HG03342 (cell line): ENCODE measurements around the gene COG5.

Experiments
- ATAC-seq: cut with Tn5 transposase; IDR thresholded peaks from one replicate; pipeline ENCODE4 v1.9.1; 2021; ENCODE audit warnings: mild to moderate bottlenecking, moderate library complexity; ENCODE audit not compliant: unreplicated experiment

COG5 gene

GRCh38 chr7:107467972-107468371, 95.7 kb downstream of the COG5 start:
- ATAC-seq, result no peak

GRCh38 chr7:107464666-107465226, 99.0 kb downstream of the COG5 start:
- no peak for ATAC-seq

- no peak for ATAC-seq
Observed at GRCh38 chr7:107463139-107464078, 100.3 kb downstream of the COG5 start.

DNA sequence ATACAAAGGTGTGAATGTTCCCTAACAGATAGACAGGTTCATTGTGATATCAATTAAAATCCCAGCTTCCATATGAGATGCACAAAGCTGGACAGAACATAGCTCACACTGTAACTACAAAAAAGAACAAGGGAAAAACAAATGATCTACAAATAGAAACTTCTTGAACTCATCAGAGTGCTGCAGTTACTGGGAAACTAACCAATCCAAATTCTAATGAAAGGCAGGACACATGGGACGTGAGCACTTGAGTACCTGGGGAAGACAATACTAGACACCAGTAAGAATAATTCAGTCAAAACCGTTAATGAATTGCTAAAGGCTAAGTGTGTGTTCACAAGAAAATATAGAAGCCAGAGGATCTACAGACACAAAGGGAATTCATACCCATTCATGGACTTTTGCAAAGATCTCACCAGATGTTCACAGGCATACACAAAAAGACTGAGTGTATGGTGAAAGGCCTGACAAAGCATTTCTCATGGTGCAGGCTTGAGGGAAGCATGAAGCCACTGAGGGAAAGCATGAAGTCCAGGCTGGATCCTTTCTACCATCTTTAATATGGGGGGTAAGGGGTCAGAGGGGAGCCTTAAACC, 101.7 kb downstream of the COG5 start:
- ATAC-seq, result no peak

- ATAC-seq, result no peak
Observed at GRCh38 chr7:107453388-107453787, 110.3 kb downstream of the COG5 start.

DNA sequence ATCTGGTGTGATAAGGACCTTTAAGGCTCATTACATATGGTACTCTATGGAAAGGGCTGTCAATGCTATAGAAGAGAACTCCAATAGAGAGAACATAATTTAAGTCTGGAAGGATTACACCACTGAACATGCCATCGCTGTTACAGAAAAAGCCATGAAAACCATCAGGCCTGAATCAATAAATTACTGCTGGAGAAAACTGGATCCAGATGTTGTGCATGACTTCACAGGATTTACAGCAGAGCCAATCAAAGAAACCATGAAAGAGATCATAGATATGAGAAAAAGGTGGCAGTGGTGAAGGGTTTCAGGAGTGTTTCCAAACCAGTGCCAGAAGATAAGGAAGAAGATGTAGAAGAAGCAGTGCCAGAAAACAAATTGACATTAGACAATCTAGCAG, 112.8 kb downstream of the COG5 start:
- ATAC-seq, result no peak

DNA sequence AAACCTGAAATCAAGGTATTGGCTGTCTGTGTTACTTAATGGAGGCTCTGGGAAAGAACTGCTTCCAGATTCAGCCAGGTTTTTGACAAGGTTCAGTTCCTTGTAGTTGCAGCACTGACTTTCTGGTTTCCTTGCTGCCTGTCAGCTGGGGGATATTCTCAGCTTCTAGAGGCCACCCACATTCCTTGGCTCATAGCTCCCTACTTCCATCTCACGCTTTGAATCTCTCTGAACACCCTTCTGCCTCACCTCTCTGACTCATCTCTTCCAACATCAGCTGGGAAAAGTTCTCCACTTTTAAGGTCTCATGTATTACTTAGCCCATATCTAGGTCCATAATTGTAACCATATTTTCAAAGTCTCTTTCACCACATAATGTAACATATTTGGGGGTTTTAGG, 116.7 kb downstream of the COG5 start:
- ATAC-seq, result no peak

GRCh38 chr7:107446531-107446930, 117.2 kb downstream of the COG5 start:
- no peak for ATAC-seq

- ATAC-seq, result no peak
Observed at GRCh38 chr7:107442678-107443077, 121.0 kb downstream of the COG5 start.

GRCh38 chr7:107441581-107442422, 121.9 kb downstream of the COG5 start:
- no peak for ATAC-seq

DNA sequence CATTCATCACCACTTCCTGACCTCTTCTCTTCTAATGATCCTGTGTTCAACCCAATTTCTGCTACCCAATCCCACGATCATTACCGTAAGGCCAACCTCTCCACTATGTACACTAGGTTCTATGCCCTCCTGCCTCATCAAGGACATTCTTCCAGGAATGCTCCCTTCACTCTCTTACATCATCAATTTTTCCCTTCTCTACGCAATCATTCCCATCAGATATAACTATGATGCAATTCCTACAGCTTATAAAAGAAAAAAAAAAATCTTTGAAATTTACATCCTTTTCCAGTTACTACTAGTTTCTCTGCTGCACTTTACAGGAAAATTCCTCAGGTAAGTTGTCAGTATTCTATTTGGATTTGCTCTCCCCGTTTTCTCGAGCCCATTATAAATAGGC, 124.7 kb downstream of the COG5 start:
- no peak for ATAC-seq

DNA sequence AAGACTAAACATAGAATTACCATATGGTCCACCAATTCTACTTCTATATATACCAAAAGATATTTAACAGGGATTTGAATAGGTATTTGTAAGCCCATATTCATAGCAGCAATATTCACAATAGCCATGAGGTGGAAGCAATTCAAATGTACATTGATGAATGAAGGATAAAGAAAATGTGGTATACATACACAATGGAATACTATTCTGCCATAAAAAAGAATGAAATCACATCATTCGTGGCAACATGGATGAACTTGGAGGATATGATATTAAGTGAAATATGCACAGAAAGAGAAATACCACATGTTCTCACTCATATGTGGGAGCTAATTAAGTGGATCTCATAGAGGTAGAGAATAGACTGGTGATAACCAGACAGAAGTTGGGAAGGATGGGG, 128.0 kb downstream of the COG5 start:
- ATAC-seq, result no peak

DNA sequence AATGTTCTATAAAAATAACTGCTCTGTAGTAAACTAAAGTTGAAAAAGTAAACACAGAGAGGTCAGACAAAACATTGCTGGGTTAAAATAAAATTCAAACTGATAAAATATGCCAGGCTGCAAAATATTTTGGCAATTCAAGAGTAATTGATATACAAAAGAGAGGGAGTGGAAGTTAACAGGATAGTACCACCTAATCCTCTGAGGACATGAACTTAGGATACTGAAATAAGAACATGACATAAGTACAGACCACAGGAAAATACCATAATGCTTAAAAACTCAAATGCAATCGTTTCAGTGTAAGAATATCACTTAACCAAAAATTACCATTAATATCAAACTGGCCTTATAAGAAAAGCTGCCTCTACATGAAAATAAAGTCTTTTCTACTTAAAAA, 131.5 kb downstream of the COG5 start:
- ATAC-seq, result no peak

DNA sequence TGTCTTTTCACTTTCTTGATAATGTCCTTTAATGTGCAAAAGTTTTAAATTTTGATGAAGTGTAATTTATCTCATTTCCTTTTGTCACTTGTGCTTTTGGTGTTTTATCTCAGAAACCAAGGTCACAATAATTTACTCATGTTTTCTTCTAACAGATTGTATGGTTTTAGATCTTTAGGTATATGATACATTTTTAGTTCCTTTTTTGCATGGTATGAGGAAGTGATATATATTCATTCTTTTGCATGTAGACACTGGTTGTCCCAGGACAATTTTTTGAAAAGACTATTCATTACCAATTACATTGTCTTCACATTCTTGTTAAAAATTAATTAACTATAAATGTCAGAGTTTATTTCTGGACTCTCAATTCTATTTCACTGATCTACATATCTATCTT, 133.7 kb downstream of the COG5 start:
- ATAC-seq, result no peak

- ATAC-seq, result no peak
Observed at GRCh38 chr7:107428642-107429041, 135.1 kb downstream of the COG5 start.

DNA sequence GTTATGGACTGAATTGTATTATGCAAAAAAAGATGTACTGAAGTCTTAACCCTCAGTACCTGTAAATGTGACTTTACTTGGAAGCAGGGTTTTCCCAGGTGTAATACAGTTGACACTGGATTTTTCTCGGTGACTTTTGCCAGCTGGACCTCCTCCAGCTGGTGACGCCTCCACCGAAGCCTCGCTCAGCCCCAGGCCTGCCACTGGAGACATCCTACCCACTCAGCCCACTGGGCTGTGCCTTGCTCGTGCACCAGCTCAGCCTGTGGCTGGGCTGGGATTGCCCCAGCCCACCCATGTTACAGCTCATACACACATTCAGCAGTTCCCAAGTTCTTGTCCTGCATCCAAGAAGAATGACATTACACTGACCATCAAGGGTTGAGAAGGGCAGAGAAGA, 136.3 kb downstream of the COG5 start:
- no peak for ATAC-seq

GRCh38 chr7:107414198-107414597, 149.5 kb downstream of the COG5 start:
- ATAC-seq, result no peak

DNA sequence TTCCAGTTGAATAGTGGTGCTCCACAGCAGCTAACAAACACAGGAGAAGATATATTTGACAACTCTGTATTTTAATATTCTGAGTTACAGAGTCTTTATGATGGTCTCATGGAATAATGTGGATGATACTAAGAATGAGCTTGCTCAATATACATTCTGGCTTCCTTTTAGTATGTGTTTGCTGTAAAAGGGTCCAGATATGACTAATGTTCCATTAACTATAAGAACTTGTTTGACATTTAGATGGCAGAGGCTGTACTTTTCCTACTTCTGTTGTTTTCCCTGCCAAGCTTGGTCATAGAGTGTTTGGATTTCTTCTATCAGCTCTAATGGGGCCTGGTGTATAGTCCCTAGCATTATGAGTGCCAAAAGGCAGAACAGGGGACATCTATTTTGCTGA, 155.4 kb downstream of the COG5 start:
- no peak for ATAC-seq

GRCh38 chr7:107405559-107405958, 158.2 kb downstream of the COG5 start:
- no peak for ATAC-seq

DNA sequence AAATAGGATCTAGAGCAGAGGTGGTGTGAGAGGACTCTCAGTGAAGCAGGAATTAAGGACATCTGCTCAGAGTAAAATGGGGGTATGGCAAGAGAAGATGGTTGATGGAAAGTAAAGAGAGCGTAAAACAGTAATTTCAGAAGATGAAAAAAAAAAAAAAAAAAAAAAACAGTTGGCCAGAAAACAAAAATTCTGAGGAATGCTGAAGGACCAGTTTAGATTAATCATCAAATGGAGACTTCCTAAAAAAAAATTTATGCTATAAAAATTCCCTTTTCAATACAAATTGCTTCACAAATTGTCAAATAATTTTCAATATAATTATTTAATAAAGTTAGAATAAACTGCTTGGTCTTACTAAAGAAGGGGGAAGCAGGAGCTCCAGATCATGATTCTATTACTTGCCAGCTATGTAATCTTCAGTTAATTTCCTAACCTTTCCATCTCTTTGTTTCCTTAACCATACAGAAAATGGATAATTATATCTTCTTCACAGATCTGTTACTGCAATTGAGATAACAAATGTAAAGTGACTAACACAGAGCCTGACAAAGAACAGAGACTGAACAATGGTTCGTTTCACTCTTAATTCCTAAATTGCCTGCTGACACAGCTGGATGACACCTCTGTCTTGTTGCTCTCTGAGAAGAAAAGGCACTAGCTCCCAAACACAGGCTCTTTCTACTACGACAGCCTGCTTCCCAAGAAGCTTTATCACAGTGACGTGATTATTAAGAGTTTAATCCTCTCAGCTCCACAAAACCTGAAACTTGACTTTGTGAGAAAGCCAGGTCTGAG, 158.8 kb downstream of the COG5 start:
- ATAC-seq, result no peak
